PC-9 (cell line): Measurements from ENCODE around the gene TMEM271. TPM values are rescaled to one million over a fixed set of nuclear protein-coding genes. Genes with fewer than 3 reads are reported as not detected.

Experiments used
- Bru-seq: library from RNA; stranded (reverse); fragments of 400-500 nt; gene quantifications from one replicate; lab custom pipeline; 2021; lab: Mats Ljungman, UMichigan
- BruChase-seq, 2 experiments: library from RNA; stranded (reverse); fragments of 400-500 nt; gene quantifications; one replicate each; lab custom pipeline; 2021; lab: Mats Ljungman, UMichigan
- BruUV-seq: library from RNA; stranded (reverse); fragments of 400-500 nt; replicated peaks from 2 replicates; lab custom pipeline; 2021; lab: Mats Ljungman, UMichigan
- CTCF ChIA-PET: fragments of 300-600 bp; sonication (Branson Sonifier 250); formaldehyde crosslinking; loops from one replicate; lab custom pipeline; 2022; ENCODE audit warnings: antibody characterized with exemption; lab: Charles Lee
- POLR2A ChIA-PET: fragments of 300-600 bp; sonication (Branson Sonifier 250); formaldehyde crosslinking; loops from one replicate; lab custom pipeline; 2022; ENCODE audit warnings: antibody characterized with exemption; ENCODE audit not compliant: unreplicated experiment; lab: Charles Lee
- DNase-seq, 2 experiments: peaks; one replicate each; pipeline versions ENCODE4 v3.0.0 to v3.0.0-alpha.2; 2015 to 2022; ENCODE audit warnings: mixed read lengths in 1 of 2
- H2AFZ ChIP-seq: fragments of 200-600 bp; sonication (generic); 2 replicates; pipeline ENCODE4 v1.8.1; 2017; ENCODE audit warnings: antibody characterized with exemption
- H3F3A ChIP-seq: fragments of 200-600 bp; sonication (generic); 2 replicates; pipeline ENCODE4 v1.8.1; 2017; ENCODE audit warnings: antibody characterized with exemption, mild to moderate bottlenecking, low read depth; ENCODE audit not compliant: insufficient read depth
- H3K27ac ChIP-seq: fragments of 200-600 bp; sonication (generic); 2 replicates; pipeline ENCODE4 v1.6.1; 2016; ENCODE audit warnings: mixed run types
- H3K27me3 ChIP-seq: fragments of 200-600 bp; sonication (generic); 2 replicates; pipeline ENCODE4 v1.6.1; 2016; ENCODE audit warnings: low read depth, mixed run types; ENCODE audit not compliant: insufficient read depth
- H3K36me3 ChIP-seq: fragments of 200-600 bp; sonication (generic); 2 replicates; pipeline ENCODE4 v1.6.1; 2016; ENCODE audit warnings: low read depth, mixed run types
- H3K4me1 ChIP-seq: fragments of 200-600 bp; sonication (generic); replicated peaks from 2 replicates; pipeline ENCODE4 v1.6.1; 2016; ENCODE audit warnings: mixed run types; ENCODE audit not compliant: insufficient read depth
- H3K4me2 ChIP-seq: fragments of 200-600 bp; sonication (generic); 2 replicates; pipeline ENCODE4 v1.6.1; 2017; ENCODE audit warnings: mixed run types
- H3K4me3 ChIP-seq: fragments of 200-600 bp; sonication (generic); 2 replicates; pipeline ENCODE4 v1.6.1; 2016; ENCODE audit warnings: mixed run types
- H3K79me2 ChIP-seq: fragments of 200-600 bp; sonication (generic); 2 replicates; pipeline ENCODE4 v1.6.1; 2017; ENCODE audit warnings: low read depth, mixed run types
- H3K9me2 ChIP-seq: fragments of 200-600 bp; sonication (generic); 2 replicates; pipeline ENCODE4 v1.8.1; 2017; ENCODE audit warnings: mild to moderate bottlenecking; ENCODE audit not compliant: insufficient read depth
- H3K9me3 ChIP-seq: fragments of 200-600 bp; sonication (generic); 2 replicates; pipeline ENCODE4 v1.8.1; 2016; ENCODE audit warnings: low read depth; ENCODE audit not compliant: insufficient read depth
- H4K20me1 ChIP-seq: fragments of 200-600 bp; sonication (generic); 2 replicates; pipeline ENCODE4 v1.8.1; 2017; ENCODE audit not compliant: insufficient read depth
- CTCF ChIP-seq: fragments of 200-600 bp; sonication (generic); conservative IDR thresholded peaks from 2 replicates; pipeline ENCODE4 v1.6.1; 2017; ENCODE audit warnings: mixed run types, antibody characterized with exemption, mild to moderate bottlenecking, moderate library complexity
- EZH2 ChIP-seq: fragments of 200-600 bp; sonication (generic); IDR thresholded peaks from 2 replicates; pipeline ENCODE4 v1.8.0; 2017; ENCODE audit warnings: antibody characterized with exemption, low read depth
- intact Hi-C: fragments of 100-400 bp; cut with micrococcal nuclease; formaldehyde crosslinking; loops from one replicate; pipeline ENCODE4 v1.10.0; 2022; ENCODE audit not compliant: unreplicated experiment
- long read RNA-seq: library from polyadenylated mRNA; stranded (forward); transcript quantifications from one replicate; pipeline ENCODE4 v2.0.0, GENCODE V29; 2022
- total RNA-seq: library from RNA; stranded (reverse); gene quantifications from 2 replicates; pipeline ENCODE4 v1.2.3, GENCODE V29; 2021

TMEM271 gene
- not detected in 2 replicates for total RNA-seq
- not detected for Bru-seq, nascent RNA
- not detected for BruChase-seq, experiment 1, labeled RNA remaining after a 2-hour chase
- not detected for BruChase-seq, experiment 2, labeled RNA remaining after a 6-hour chase
- long read RNA-seq, result 0 reads

- TF ChIP-seq EZH2 (no peak), CTCF (no peak)
- Histone ChIP-seq H3K9me3 (no peaks in the 10 kb centered on the region), H4K20me1 (no peaks in the 10 kb centered on the region), H3K4me3 (peak within 1 kb of the TSS; percentile 37; the same call in 1 of the 2 replicates), H2AFZ (0 out of 2 replicates have a peak within 1 kb of the TSS, but pooled peaks have one; percentile 6), H3K4me2 (peak within 1 kb of the TSS; percentile 73), H3K36me3 (no peaks in the 10 kb centered on the region), H3K27ac (no peak within 1 kb of the TSS), H3K9me2 (no peaks in the 10 kb centered on the region), H3K27me3 (peaks cover 67% of the 10 kb centered on the region), H3F3A (no peaks in the 10 kb centered on the region), H3K79me2 (no peaks in the 10 kb centered on the region), H3K4me1 (no peaks in the 10 kb centered on the region)
- ChIA-PET CTCF (no interaction called here), POLR2A (no interaction called here)
- BruUV-seq, result no TSS peak
- intact Hi-C loops, result no loop called here
- no peak for DNase-seq
Observed at GRCh38 chr4:576245-576821, at the start of gene TMEM271. Gene TMEM271, minus strand, starts transcription at chr4:576295. Its CDS starts 233 bp downstream, at chr4:576062.

GRCh38 chr4:625631-626161, 49.6 kb upstream of the TMEM271 start:
- no peak overlapping the region for H3K27ac ChIP-seq
- ChIA-PET POLR2A (no interaction called here), CTCF (no interaction called here)
- DNase-seq, result no peak
- intact Hi-C loops, result no loop called here
- no peak overlapping the region for H3K4me2 ChIP-seq
- no peaks in the 10 kb centered on the region for H3K9me2 ChIP-seq
- no peaks in the 10 kb centered on the region for H3K9me3 ChIP-seq
- H3K4me1 ChIP-seq, result no peaks in the 10 kb centered on the region
- BruUV-seq, result no TSS peak
- TF ChIP-seq CTCF (no peak), EZH2 (no peak)
- peaks cover 89% of the 10 kb centered on the region for H3K27me3 ChIP-seq
- no peak overlapping the region for H2AFZ ChIP-seq
- no peaks in the 10 kb centered on the region for H3F3A ChIP-seq
- no peaks in the 10 kb centered on the region for H4K20me1 ChIP-seq
- H3K4me3 ChIP-seq, result no peak overlapping the region
- H3K36me3 ChIP-seq, result no peaks in the 10 kb centered on the region
- H3K79me2 ChIP-seq, result no peaks in the 10 kb centered on the region

GRCh38 chr4:624705-625590, 48.9 kb upstream of the TMEM271 start, which contains the start of gene PDE6B:
Gene PDE6B, plus strand, starts transcription at chr4:625573. Its CDS starts 54 bp downstream, at chr4:625627.
- Histone ChIP-seq H3K4me3 (no peak within 1 kb of the TSS), H3K79me2 (no peaks in the 10 kb centered on the region), H3K27me3 (peaks cover 89% of the 10 kb centered on the region), H3K4me2 (no peak within 1 kb of the TSS), H3K27ac (no peak within 1 kb of the TSS), H3K9me2 (no peaks in the 10 kb centered on the region), H4K20me1 (no peaks in the 10 kb centered on the region), H3K9me3 (no peaks in the 10 kb centered on the region), H3K4me1 (no peaks in the 10 kb centered on the region), H3K36me3 (no peaks in the 10 kb centered on the region), H2AFZ (no peak within 1 kb of the TSS), H3F3A (no peaks in the 10 kb centered on the region)
- ChIA-PET POLR2A (no interaction called here), CTCF (no interaction called here)
- no peak for TF ChIP-seq CTCF
- no peak for TF ChIP-seq EZH2
- intact Hi-C loops, result no loop called here
- BruUV-seq, result no TSS peak
- DNase-seq, result no peak
